Stimulated activated naive CD4-positive, alpha-beta T cell (primary cell): ENCODE measurements around the gene PIAS1.
A peak's percentile ranks its signal among the peaks of the same experiment; 100 is the strongest.
"Not testable (repeated sequence)": the region's sequence is repeated elsewhere in the genome, so short reads cannot be mapped to it uniquely, and the experiment has no call there.

ENCODE experiments used
- DNase-seq, 6 experiments: peaks; one replicate each; lab custom pipeline; 2025; lab: John Stamatoyannopoulos, UW

PIAS1 gene

DNA sequence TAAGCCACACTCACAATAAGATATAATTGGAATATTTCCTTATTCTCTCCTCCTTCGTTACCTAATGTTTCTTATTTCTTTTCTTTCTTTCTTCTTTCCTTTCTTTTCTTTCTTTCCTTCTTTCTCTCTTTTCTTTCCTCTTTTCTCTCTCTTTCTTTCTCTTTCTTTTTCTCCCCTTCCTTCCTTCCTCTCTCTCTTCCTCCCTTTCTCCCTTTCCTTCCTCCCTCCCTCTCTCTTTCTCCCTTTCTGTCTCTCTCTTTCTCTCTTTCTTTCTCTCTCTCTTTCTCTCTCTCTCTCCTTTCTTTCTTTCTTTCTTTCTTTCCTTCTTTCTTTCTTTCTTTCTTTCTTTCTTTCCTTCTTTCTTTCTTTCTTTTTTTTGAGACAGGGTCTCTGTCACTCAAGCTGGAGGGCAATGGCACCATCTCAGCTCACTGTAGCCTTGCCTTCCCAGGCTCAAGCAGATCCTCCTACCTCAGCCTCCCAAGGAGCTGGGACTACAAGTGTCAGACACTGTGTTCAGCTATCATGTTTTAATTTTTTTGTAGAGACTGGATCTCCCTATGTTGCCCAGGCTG is 19.3 kb upstream of the PIAS1 start:
- DNase-seq: no peak

DNA sequence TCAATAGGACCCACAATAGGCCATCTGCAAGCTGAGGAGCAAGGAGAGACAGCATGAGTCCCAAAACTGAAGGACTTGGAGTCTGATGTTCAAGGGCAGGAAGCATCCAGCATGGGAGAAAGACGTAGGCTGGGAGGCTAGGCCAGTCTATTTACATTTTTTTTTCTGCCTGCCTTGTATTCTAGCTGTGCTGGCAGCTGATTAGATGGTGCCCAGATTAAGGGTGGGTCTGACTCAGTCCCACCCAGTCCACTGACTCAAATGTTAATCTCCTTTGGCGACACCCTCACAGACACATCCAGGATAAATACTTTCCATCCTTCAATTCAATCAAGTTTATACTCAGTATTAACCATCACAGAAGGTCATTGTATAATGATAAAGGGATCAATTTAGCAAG is 15.9 kb upstream of the PIAS1 start:
- DNase-seq: no peak

DNA sequence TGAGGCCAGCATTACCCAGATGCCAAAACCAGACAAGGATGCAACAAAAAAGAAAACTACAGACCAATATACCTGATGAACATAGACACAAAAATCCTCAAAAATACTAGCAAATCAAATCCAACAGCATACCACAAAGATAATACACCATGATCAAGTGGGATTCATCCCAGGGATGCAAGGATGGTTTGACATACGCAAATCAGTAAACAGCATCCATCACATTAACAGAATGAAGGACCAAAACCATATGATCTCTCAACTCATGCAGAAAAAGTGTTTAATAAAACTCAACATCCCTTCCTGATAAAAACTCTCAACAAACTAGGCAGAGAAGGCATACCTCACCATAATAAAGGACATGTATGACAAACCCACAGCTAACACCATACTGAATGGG is 14.0 kb upstream of the PIAS1 start:
- DNase-seq: no peak

DNA sequence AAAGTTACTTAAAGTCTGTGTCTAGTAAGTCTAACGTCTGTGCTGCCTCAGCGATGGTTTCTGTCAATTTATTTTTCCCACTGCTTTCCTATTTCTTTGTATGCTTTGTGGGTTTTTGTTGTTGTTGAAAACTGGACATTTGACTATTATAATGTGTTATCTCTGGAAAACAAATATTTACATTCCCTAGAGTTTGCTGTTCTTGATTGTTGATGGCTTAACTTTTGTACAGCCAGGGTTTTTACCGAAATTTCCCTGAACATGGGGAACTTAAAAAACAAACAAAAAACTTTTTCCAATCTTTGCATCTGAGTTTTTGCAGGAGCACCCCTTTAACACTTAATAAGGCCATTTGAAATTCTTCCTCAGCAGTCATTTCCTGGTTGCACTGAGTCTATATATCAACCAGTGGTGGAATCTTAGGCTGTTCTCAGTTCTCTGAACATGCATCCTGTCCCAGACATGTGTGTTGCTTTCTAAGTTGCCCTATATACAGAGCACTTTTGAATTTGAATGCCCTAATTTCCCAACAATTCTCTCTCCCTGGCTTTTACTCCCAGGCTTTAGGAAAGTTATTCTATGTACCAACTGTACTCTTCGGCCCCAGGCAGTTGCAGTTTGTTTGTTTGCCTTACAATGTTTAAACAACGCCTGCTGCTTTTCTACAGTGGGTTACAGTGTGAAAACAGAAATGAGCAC is 11.8 kb upstream of the PIAS1 start:
- no peak for DNase-seq

DNA sequence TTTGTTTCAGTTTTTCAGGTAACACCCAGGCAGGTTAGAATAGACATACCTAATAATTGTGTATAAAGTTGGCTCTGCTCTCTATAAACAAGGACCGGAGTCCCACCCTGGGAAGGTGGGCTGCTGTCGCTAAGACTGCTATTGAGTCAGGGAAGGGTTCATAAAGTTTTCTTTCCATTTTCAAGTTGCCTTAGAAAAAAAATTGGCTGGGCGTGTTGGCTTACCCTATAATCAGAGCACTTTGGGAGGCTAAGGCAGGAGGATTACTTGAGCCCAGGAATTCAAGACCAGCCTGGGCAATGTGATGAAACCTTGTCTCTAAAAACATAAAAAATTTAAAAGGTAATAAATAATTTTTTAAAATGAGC is 11.3 kb upstream of the PIAS1 start:
- no peak for DNase-seq

DNA sequence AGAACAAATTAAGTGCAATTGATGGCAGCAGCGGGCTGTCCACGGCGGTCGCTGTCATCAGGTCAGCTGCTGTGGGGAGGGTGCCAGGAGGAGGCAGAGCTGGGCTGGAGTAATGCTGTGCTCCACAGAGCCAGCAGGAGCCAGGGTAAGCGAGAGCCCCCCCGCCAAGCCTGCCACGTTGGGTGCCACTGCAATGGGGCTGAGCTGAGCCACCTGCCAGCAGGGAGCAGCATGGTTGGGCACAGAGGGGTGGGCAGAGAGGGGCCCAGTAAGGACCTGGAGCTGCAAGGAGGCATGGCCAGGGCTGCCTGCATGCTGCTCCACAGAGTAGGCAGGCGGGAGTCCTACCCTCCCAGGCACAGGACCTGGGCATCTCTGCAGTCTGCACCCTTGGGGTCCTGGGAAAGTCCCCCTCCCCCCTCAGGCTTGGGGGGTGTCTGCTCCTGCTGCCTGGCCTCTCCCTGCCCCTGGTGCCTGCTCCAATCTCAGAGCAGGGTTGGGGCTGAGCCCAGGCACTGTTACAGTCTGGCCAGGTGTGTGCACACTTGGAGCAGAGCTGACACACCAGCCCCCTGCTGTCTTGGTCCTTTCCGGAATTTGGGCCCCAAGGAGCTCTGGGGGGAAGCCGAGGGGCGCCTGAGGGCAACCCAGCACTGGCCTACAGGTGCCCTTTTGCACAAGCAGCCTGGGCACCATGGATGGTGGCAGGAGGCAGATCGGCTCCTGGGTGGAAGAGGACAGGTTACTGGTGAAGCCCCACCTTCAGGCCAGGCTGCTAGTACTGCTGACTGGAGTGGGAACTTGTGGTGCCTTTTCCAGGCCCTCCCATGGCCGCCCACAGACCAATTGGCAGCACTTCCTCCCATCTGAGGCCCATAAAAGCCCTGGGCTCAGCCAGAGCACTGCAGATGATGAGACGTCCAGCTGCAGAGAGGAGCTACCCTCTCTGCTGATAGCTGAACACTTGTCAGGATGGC is 8.5 kb upstream of the PIAS1 start:
- DNase-seq: no peak

DNA sequence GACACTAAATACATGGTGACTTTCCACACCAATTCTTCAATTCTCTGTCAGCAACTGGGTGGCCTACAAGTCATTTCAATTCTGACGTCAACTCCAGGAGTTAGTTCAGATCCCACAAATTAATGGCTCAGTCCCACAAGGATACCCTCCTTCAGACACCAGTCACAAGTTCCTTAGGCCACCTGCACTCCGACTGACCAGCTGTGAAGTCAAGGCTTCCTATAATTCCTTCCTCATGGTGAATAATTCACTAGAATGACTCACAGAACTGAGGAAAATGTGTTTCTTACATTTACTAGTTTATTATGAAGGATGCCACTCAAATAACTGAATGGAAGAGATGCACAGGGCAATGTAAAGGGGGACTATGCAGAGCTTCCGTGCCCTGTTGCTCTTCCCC is 6.3 kb upstream of the PIAS1 start:
- no peak for DNase-seq

DNA sequence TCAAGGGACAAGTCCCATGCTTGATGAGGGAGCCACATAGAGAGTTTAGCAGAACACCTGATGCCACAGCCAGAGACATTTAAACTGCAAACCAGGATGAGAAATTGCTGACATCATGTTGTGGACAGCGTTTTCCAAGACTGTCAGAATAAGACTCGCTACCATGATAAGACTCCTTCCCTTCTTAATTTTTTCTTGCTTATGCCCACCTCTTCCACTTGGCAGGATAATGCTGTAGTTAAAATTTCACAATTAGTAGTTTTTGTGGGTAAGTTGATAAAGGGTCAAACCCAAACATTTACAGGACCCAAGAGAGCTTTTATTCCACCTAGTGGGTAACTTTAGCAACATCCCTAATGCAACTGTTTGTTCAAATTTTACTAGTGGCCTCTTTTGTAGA is 3.0 kb upstream of the PIAS1 start:
- no peak for DNase-seq

DNA sequence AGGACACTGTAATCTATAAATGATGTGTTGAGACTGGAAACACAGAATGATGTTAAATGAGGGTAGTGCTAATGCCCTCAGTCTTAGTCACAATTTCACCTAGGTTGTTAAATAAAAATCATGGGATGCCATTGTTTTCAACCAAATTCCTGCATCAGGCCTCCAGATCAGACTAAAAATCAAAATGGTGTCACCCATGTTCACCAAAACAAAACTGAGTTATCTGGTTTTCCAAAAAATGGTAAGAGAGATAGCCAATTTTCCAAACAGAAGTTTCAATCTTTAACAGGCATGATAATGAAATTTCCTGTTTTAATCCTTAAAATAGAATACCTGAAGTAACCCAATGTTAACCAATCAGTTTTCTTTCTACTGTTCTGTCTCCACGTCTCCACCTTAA is 2.2 kb upstream of the PIAS1 start:
- no peak for DNase-seq

DNA sequence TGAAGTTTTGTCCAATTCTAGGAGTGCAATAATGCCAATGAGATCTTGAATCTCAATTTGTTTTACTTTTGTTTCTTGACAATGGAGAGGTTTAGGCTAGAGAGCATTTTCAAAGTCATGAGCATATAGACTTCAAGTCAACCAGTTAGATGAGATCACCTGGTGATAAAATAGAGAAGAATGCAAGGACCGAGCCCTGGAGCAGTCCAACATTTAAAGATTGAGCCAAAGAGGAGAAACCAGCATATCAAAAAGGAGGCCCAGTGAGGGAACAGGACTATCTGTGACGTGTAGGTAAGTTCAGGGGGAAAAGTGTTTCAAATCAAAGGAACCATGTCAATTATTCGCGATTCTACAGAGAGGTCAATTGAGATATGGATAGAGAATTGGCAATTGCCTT is 1.7 kb upstream of the PIAS1 start:
- DNase-seq: no peak

DNA sequence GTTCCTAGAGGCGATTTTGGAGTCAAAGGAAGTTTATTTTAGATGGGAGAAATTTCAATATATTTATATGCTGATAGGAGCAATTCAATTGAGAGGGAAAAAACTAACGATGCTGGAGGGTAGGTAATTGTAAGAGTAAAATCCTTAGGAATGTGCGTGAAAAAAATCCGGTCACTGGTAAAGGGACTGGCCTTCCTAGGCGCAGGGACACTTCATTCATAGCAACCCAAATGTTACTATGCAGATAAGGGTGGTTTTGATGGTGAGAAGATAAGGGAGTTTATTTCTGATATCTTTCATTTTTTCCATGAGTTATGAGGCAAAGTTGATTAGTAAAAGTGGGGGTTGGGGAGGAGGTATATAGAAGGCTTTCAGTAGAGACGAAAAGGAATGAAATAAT is 1.1 kb upstream of the PIAS1 start:
- no peak for DNase-seq

DNA sequence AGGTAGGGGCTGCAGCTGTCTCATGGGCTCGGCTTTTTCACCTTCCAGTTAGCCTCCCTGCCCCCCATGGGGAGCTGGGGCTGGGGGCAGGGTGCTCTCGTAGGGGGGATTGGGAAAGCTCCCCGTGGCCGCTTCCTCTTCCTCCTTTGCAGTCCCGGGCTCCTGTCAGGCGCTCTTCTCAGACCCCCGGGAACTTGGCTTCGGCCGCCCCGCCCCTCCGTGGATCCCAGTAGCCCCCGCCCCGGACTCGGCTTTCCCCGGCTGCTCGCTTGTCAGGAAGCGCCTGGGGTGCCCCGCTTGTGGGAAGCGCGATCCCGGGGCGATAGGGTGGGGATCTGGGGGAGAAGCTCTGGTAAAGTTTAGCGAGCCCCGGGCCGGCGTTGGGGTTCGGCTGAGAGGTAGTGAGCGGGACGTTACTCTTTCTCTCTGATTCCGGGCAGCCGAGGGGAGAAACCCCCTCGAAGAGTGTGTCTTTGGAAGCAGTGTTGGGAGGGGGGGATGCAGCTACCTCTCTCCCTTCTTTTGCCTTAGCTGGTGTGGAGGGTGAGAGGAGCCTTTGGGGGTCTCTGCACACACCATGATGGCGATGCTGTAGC is 611 bp downstream of the PIAS1 start:
- peak in 5 of 6 experiments; percentile 38 to 66 (median 47) for DNase-seq

DNA sequence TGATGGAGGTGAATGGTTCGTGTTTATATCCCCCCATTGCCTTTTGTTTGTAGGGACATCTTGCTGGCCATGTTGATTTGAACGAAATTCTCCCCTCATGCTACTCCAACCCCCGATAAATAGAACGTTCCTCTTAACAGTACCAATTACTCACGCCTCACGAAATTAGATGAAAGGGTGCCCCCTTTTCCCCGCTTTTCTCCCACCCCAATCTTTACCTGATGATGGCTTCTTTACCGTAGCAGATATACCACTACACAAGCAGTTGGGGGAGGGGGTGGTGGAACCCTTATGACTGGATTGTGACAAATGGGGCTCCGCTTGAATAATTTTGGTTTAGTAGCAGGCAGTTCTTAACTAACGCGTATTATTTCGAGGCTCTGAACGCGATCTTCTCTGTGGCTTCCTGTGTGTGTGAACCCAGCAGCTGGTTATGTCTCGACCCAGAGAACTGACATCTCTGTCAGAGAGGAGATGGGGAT is 1.1 kb downstream of the PIAS1 start:
- peak; percentile 37 to 70 (median 62) for DNase-seq

DNA sequence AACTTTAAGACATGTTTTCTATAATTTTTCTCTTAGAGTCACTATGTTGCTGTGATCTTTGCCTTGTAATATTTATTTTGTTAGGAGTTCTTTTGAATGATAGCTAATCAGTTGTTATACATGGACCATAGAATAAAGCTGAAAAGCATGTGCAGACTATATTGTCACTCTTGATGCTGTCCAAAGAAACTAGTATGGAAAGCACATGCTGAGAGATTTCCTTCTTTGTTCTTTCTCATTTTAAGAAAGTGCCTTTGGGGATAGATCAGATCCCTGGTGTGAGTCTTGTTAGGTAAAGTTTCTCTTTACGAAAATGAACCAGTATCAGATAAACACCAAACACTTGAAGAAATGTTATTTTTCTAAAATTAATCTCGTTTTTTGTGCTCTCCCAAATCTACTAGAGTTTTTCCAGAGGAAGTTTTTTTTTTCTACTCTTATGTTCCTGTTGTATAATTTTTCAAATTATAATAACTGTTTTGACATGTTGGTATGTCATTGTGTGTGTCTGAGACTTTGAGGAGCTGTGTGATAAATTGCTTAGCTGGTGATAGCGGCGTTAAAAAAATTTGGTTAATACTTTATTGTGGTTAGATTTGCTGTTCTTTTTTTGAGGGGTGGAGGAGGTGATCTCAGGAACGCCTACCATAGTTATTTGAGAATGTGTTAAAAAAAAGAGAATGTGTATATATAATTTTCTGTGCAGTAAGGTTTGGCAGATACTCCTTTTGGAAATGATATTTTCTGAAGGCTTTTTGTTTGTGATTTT is 2.2 kb downstream of the PIAS1 start:
- no peak for DNase-seq

DNA sequence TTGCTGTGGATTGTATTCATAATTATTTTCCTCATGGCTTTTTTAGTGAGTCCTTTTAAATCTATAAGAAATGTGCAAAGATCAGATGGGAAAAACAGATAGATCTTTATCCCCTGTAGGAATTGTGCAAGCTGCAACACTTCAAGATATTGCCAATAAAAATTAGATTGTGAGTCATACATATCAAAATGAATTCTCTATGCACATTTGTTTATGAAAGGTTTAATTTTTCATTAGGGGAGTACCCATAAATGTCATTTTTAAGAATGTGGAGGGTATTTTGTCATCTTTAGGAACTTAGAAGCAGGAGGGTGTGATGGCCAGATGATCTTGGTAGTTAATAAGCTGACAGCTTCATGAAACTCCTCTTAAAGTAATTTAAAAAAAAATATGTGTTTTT is 2.9 kb downstream of the PIAS1 start:
- no peak for DNase-seq

DNA sequence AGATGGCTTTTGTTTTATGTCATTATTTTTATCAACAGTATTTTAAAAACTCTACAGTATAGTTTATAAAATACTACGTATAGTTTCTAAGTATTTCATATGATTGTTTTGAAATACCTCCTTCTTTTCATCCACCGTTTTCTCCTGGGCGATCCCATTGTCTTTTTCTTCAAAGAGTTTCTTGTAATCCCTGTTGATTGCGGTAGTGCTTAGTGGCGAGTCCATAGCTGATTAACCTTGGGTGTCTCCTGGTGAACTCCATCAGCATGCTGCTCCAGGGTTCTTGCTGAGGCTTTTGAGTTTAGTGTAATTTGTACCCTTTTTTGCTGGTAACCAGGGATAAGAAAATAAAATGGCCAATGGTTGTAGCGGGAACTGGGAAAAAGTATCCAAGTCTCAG is 3.6 kb downstream of the PIAS1 start:
- DNase-seq: no peak

DNA sequence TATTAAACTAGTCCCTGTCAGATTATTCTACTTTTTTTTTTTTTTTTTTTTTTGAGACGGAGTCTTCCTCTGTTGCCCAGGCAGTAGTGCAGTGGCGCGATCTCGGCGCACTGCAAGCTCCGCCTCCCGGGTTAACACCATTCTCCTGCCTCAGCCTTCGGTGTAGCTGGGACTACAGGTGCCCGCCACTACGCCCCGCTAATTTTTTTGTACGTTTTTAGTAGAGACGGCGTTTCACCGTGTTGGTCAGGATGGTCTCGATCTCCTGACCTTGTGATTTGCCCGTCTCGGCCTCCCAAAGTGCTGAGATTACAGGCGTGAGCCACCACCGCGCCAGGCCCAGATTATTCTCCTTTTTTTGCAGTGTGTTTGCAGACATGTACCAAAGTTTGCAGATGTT is 4.9 kb downstream of the PIAS1 start:
- not testable (repeated sequence) for DNase-seq

DNA sequence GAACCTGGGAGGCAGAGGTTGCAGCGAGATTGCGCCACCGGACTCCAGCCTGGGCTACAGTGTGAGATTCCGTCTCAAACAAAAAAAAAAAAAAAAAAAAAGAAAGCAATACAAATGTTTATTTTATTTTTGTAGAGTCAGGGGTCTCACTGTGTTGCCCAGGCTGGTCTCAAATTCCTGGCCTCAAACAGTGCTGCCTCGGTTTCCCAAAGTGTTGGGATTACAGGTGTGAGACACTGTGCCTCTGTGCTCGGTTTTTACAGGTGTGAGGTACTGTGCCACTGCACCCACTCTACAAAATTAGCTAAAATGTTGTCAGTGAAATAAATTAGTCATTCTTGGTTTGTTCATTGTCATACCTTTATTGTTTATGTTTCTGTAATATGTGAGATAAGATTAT is 5.5 kb downstream of the PIAS1 start:
- DNase-seq: no peak

DNA sequence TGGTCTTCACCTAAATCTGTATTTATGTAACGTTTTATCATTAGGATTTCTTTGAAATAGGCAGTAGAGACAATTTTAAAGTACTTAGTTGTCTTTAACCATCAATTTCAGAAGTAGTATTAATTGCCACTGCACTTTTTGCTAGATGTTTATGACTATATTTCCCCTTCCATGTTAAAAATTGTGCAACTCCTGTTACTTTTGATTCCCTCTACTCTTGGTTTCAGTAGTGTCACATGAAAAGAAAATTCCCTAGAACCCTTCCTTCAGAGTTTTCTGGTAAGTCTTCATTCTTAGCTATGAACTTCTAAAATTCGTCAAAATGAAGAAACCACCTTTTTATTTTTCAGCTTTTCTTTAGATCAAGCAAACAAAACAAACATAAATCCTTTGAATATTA is 7.1 kb downstream of the PIAS1 start:
- DNase-seq: no peak

DNA sequence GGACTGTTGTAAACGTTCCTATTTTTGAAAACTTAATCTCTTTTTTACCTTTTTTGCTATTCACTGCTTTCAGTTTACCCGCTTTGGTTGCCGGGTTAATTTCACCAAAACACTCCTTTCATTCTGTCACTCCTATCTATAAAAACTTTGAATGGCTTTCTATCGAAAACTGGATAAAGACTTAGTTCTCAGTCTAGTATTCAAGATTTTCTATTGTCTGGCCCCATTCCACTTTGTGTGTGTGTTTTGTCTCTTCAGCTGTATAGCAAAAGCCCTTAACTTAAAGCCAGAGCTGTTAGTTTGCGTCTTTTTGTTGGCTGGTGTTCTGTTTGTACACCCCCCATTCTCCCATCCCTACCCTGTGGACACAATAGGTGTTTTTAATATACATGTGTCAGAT is 7.5 kb downstream of the PIAS1 start:
- DNase-seq: no peak

DNA sequence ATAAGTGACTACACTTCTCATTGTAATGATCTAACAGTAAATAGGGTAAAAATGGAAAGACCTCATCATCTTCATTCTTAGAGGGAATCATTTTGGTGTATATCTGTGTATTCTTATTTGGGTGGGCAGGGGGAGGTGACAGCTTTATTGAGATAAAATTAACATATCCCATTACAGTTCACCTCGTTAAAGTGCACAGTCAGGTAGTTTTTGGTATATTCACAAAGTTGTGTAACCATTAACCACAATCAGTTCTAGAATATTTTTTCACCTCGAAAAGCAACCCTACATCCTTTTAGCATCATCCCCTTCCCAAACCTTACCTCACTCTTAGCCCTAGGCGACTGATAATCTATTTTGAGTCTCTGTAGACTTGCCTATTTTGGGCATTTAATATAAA is 8.1 kb downstream of the PIAS1 start:
- no peak for DNase-seq

DNA sequence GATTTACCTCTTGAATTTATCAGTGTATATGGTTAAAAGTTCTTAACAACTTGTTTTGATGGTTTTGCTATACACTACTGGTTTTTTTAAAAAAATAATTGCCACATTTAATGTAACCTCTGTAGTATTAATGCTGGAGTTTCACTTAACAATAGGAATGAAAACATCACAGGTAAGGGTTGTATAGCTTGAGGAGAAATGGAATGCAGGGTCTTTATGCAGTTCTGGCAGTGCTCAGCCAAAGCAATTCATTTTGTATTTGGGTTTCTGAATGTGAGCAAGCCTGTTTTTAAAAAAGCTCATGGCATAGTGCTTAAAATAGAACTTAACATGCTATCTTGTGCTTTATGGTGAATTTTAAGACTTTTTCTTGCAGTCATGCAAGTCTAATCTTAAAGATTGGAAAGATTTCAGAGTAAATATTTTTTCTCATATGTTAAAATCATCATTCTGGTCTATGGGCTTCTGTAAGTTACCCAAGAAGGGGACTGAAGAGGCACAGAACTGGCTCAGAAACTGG is 8.9 kb downstream of the PIAS1 start:
- no peak for DNase-seq
